H1 (cell line): Measurements from ENCODE around the gene UBAC1. TPM values are rescaled to one million over a fixed set of nuclear protein-coding genes. Genes with fewer than 3 reads are reported as not detected.
A peak's percentile ranks its signal among the peaks of the same experiment; 100 is the strongest.

Experiments used
- CTCF ChIA-PET: fragments of 300-600 bp; sonication (Branson Sonifier 250); formaldehyde crosslinking; loops from one replicate; lab custom pipeline; 2021; ENCODE audit not compliant: partially characterized antibody; lab: Charles Lee
- POLR2A ChIA-PET: fragments of 300-600 bp; sonication (Branson Sonifier 250); formaldehyde crosslinking; loops from one replicate; lab custom pipeline; 2021; ENCODE audit warnings: inconsistent platforms; ENCODE audit not compliant: partially characterized antibody; lab: Charles Lee
- DNase-seq, 2 experiments: peaks; one replicate each; pipeline versions ENCODE4 v3.0.0 to v3.0.0-alpha.2; 2010 to 2022; ENCODE audit warnings: low spot score in 2 of 2, low read depth in 1 of 2, mixed read lengths in 1 of 2
- FAIRE-seq: peaks from 2 replicates; lab custom pipeline; 2011; peaks lifted over from hg19 to GRCh38; lab: Jason Lieb, UNC
- H2AFZ ChIP-seq: 2 replicates; pipeline ENCODE4 v1.8.1; 2012; ENCODE audit warnings: low read length, inconsistent platforms
- H2AK5ac ChIP-seq: 2 replicates; pipeline ENCODE4 v1.6.1; 2013; ENCODE audit warnings: low read depth, low read length
- H2BK120ac ChIP-seq: replicated peaks from 2 replicates; pipeline ENCODE3; 2013; ENCODE audit warnings: low read depth, low read length, inconsistent platforms
- H2BK12ac ChIP-seq: 2 replicates; pipeline ENCODE4 v1.6.1; 2013; ENCODE audit warnings: low read depth, low read length
- H2BK15ac ChIP-seq: 2 replicates; pipeline ENCODE4 v1.6.1; 2013; ENCODE audit warnings: low read length
- H2BK20ac ChIP-seq: 2 replicates; pipeline ENCODE4 v1.6.1; 2013; ENCODE audit warnings: low read length
- H2BK5ac ChIP-seq: 2 replicates; pipeline ENCODE4 v1.6.1; 2013; ENCODE audit warnings: low read depth, low read length
- H3K14ac ChIP-seq: 2 replicates; pipeline ENCODE4 v1.6.1; 2013; ENCODE audit warnings: inconsistent platforms; ENCODE audit not compliant: insufficient read length
- H3K18ac ChIP-seq: 2 replicates; pipeline ENCODE4 v1.6.1; 2013; ENCODE audit warnings: low read length; ENCODE audit errors: extremely low read depth
- H3K23ac ChIP-seq: 2 replicates; pipeline ENCODE4 v1.6.1; 2013; ENCODE audit warnings: inconsistent platforms; ENCODE audit not compliant: insufficient read length
- H3K23me2 ChIP-seq: 2 replicates; pipeline ENCODE4 v1.6.1; 2013; ENCODE audit warnings: low read depth, low read length
- H3K27ac ChIP-seq: 2 replicates; pipeline ENCODE4 v1.6.1; 2011; ENCODE audit warnings: low read depth, low read length, inconsistent platforms
- H3K27me3 ChIP-seq, 4 experiments: replicated peaks in 1 of 4; 1 replicate in 1 of 4; 2 replicates in 3 of 4; pipeline versions ENCODE4 v1.6.1 to v1.8.1; 2011 to 2013; ENCODE audit warnings: low read length in 3 of 4, mild to moderate bottlenecking in 3 of 4, inconsistent platforms in 2 of 4, mixed read lengths in 2 of 4, moderate library complexity in 1 of 4; ENCODE audit not compliant: control insufficient read depth in 3 of 4, insufficient read depth in 3 of 4; ENCODE audit errors: extremely low read depth in 1 of 4
- H3K36me3 ChIP-seq, 4 experiments: 2 replicates each; pipeline versions ENCODE4 v1.6.1 to v1.8.1; 2011 to 2013; ENCODE audit warnings: mild to moderate bottlenecking in 4 of 4, low read length in 3 of 4, moderate library complexity in 2 of 4, control low read depth in 1 of 4, inconsistent platforms in 1 of 4; ENCODE audit not compliant: insufficient read depth in 4 of 4, control insufficient read depth in 2 of 4
- H3K4ac ChIP-seq: replicated peaks from 2 replicates; pipeline ENCODE3; 2013; ENCODE audit warnings: low read length, low read depth, mixed read lengths, inconsistent platforms; ENCODE audit not compliant: insufficient read length
- H3K4me1 ChIP-seq, 4 experiments: replicated peaks in 1 of 4; 1 replicate in 1 of 4; 2 replicates in 3 of 4; pipeline versions ENCODE4 v1.6.1 to v1.8.1; 2011 to 2013; ENCODE audit warnings: low read length in 3 of 4, inconsistent platforms in 2 of 4, mixed read lengths in 1 of 4; ENCODE audit not compliant: insufficient read depth in 4 of 4, control insufficient read depth in 3 of 4
- H3K4me2 ChIP-seq, 2 experiments: 2 replicates each; pipeline versions ENCODE4 v1.6.1 to v1.8.1; 2011 to 2013; ENCODE audit warnings: low read depth in 2 of 2, low read length in 2 of 2, control low read depth in 1 of 2, inconsistent platforms in 1 of 2, mild to moderate bottlenecking in 1 of 2; ENCODE audit not compliant: insufficient read depth in 1 of 2
- H3K4me3 ChIP-seq, 4 experiments: fragments of 200-600, 300-600 bp in 1 of 4; sonication (generic), shearing (Covaris generic), sonication (Bioruptor Twin) in 1 of 4; 2 replicates each; pipeline versions ENCODE4 v1.5.1 to v1.8.1; 2011 to 2016; ENCODE audit warnings: low read length in 4 of 4, low read depth in 3 of 4, control low read depth in 2 of 4, inconsistent platforms in 2 of 4, mild to moderate bottlenecking in 2 of 4, mixed read lengths in 1 of 4, moderate library complexity in 1 of 4; ENCODE audit not compliant: insufficient read depth in 2 of 4; ENCODE audit errors: extremely low read depth in 1 of 4
- H3K56ac ChIP-seq: replicated peaks from 2 replicates; pipeline ENCODE3; 2013; ENCODE audit warnings: low read depth, mild to moderate bottlenecking, mixed read lengths, low read length, inconsistent platforms; ENCODE audit not compliant: insufficient read length
- H3K79me1 ChIP-seq: 2 replicates; pipeline ENCODE4 v1.6.1; 2013; ENCODE audit warnings: low read depth, low read length, control low read depth
- H3K79me2 ChIP-seq, 2 experiments: 2 replicates each; pipeline versions ENCODE4 v1.6.1 to v1.8.1; 2012 to 2013; ENCODE audit warnings: low read length in 2 of 2, mild to moderate bottlenecking in 2 of 2, inconsistent platforms in 1 of 2; ENCODE audit not compliant: insufficient read depth in 2 of 2, control insufficient read depth in 1 of 2
- H3K9ac ChIP-seq, 4 experiments: replicated peaks in 1 of 4; 1 replicate in 1 of 4; 2 replicates in 3 of 4; pipeline versions ENCODE4 v1.6.1 to v1.8.1; 2011 to 2013; ENCODE audit warnings: low read depth in 3 of 4, low read length in 3 of 4, control low read depth in 2 of 4, mild to moderate bottlenecking in 2 of 4, moderate library complexity in 2 of 4, inconsistent platforms in 1 of 4; ENCODE audit errors: extremely low read depth in 1 of 4
- H3K9me3 ChIP-seq, 2 experiments: 2 replicates each; pipeline versions ENCODE4 v1.6.1 to v1.8.1; 2012 to 2013; ENCODE audit warnings: mild to moderate bottlenecking in 2 of 2, moderate library complexity in 2 of 2, control low read depth in 1 of 2, inconsistent platforms in 1 of 2, low read depth in 1 of 2, low read length in 1 of 2, mixed read lengths in 1 of 2; ENCODE audit not compliant: insufficient read depth in 2 of 2
- H4K20me1 ChIP-seq, 2 experiments: replicated peaks in 1 of 2; 2 replicates each; pipeline versions ENCODE3 to v1.8.1; 2011 to 2013; ENCODE audit warnings: inconsistent platforms in 2 of 2, low read length in 2 of 2, mild to moderate bottlenecking in 1 of 2; ENCODE audit not compliant: insufficient read depth in 2 of 2, control insufficient read depth in 1 of 2
- H4K5ac ChIP-seq: 2 replicates; pipeline ENCODE4 v1.6.1; 2013; ENCODE audit warnings: low read length, low read depth, mixed read lengths, inconsistent platforms; ENCODE audit not compliant: insufficient read length
- H4K8ac ChIP-seq: 2 replicates; pipeline ENCODE4 v1.8.0; 2013; ENCODE audit warnings: mild to moderate bottlenecking, moderate library complexity, low read length, inconsistent platforms; ENCODE audit not compliant: insufficient read depth; ENCODE audit errors: extremely low read depth
- H4K91ac ChIP-seq: replicated peaks from 2 replicates; pipeline ENCODE3; 2013; ENCODE audit warnings: low read length, mixed read lengths, inconsistent platforms; ENCODE audit not compliant: insufficient read length
- CBX8 ChIP-seq: fragments of 300-800, 300-1000 bp; sonication (generic); IDR thresholded peaks from 2 replicates; pipeline ENCODE4 v1.7.1; 2016; ENCODE audit warnings: low read depth, low read length, borderline replicate concordance
- E2F6 ChIP-seq: IDR thresholded peaks from 2 replicates; pipeline ENCODE4 v1.6.1; 2012; ENCODE audit warnings: inconsistent platforms
- KDM5A ChIP-seq: fragments of 200-600 bp; IDR thresholded peaks from 2 replicates; pipeline ENCODE4 v1.7.1; 2012; ENCODE audit warnings: mild to moderate bottlenecking, low read length, inconsistent platforms, mixed read lengths
- NRF1 ChIP-seq: IDR thresholded peaks from 2 replicates; pipeline ENCODE4 v1.6.1; 2011; ENCODE audit warnings: mild to moderate bottlenecking, low read depth, low read length, improper control_type of control experiment
- RAD21 ChIP-seq, 2 experiments: IDR thresholded peaks in 1 of 2; conservative IDR thresholded peaks in 1 of 2; 2 replicates each; pipeline ENCODE4 v1.6.1; 2011; ENCODE audit warnings: low read depth in 2 of 2, low read length in 2 of 2, improper control_type of control experiment in 1 of 2, inconsistent platforms in 1 of 2, mild to moderate bottlenecking in 1 of 2, moderate library complexity in 1 of 2
- WGBS, 2 experiments: shearing (Covaris generic) in 1 of 2; methylation state at CpG; one replicate each; pipeline versions ENCODE4 v1.1.6 to v1.1.7; 2013 to 2015; ENCODE audit warnings: low lambda C conversion rate in 2 of 2, mixed read lengths in 2 of 2, inconsistent platforms in 1 of 2, low coverage in 1 of 2, missing lambda C conversion rate in 1 of 2; ENCODE audit not compliant: insufficient replicate concordance in 2 of 2, insufficient coverage in 1 of 2, insufficient read length in 1 of 2; ENCODE audit errors: extremely low coverage in 1 of 2, missing lambda C conversion rate in 1 of 2; 5-methylcytosine and 5-hydroxymethylcytosine counted together
- polyA plus RNA-seq, 7 experiments: library from polyadenylated mRNA; depleted of rRNA in 3 of 7; stranded (reverse) in 5 of 7; unstranded in 2 of 7; fragments of >200 nt in 5 of 7; fragments of 200-250 nt in 2 of 7; gene quantifications; 1 replicate in 5 of 7; 2 replicates in 1 of 7; 4 replicates in 1 of 7; pipeline versions ENCODE4 v1.2.1 to v1.2.3, GENCODE V29; 2011 to 2013; ENCODE audit warnings: missing spikeins in 2 of 7, mixed read lengths in 2 of 7
- total RNA-seq: library from RNA; stranded (reverse); fragmentation: NEBNext Ultra II Directional; extraction: Animal tissue kit (Norgen Biotek cat#: 25700); gene quantifications from 2 replicates; pipeline ENCODE4 v1.2.1, GENCODE V29; 2021

The UBAC1 gene
- total and polyA plus RNA-seq, 2 of the 8 experiments (the other 6 are each of a cell fraction or from before 2014, with no cell fraction given), result 59.3 to 85.2 TPM

DNA sequence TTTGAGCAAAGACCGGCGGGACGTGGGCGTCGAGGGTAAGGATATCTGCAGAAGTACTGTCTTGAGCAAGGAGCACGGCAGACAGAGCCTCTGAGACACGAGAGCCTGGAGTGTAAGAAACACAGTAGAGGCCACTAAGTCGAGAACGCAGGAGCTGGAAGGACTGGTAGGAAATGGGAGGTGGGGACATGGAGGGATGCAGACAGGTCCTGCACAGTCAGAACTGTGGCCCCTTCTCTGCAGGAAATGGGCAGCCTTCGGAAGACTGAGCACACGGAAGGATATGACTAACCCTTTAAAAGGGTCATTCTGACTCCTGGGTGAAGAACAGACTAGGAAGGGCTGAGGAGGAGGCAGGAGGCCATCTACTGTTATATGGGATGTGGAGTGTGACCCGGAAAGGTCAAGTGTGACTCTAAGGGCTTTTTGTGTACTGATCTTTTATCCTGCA lies 52.4 kb downstream of the UBAC1 start:
- H2BK5ac ChIP-seq, result no peak overlapping the region
- H3K4me3 ChIP-seq, result peak overlapping the region; percentile 43 to 78 (median 60); a peak in 3 of 8 replicates

More for the DNA sequence above, 52.4 kb downstream of the UBAC1 start:
- H3K27me3 ChIP-seq, result peaks cover 0 to 4% (median 1%) of the 10 kb centered on the region in 4 experiments; a peak in 3 of 7 replicates
- H4K8ac ChIP-seq, result no peak overlapping the region
- H3K36me3 ChIP-seq, result peaks cover 2 to 20% (median 11%) of the 10 kb centered on the region in 4 experiments; a peak in 6 of 8 replicates
- peaks cover 4 to 12% (median 9%) of the 10 kb centered on the region in 4 experiments for H3K4me1 ChIP-seq
- ChIA-PET CTCF (no interaction called here), POLR2A (interaction anchor here (0.7 to 1.7 kb wide), 2 partner anchors 11 to 12 kb away, joined by 3 to 6 read pairs; no protein-coding TSS in a partner anchor)
- no peak overlapping the region for H3K4ac ChIP-seq
- H3K18ac ChIP-seq, result no peak overlapping the region
- H3K9me3 ChIP-seq, result peaks cover 2 to 7% of the 10 kb centered on the region in 2 experiments; a peak in 3 of 4 replicates
- H4K91ac ChIP-seq, result no peak overlapping the region
- peaks cover 3% of the 10 kb centered on the region for H3K23me2 ChIP-seq
- no peak overlapping the region for H3K14ac ChIP-seq
- H2BK12ac ChIP-seq, result no peak overlapping the region
- TF ChIP-seq CBX8, result no peak
- TF ChIP-seq KDM5A, result no peak
- no peak for TF ChIP-seq RAD21 (IDR thresholded peaks at IDR 0.05 in 1 of 2, conservative IDR thresholded peaks at IDR 0.05 in 1 of 2; ENCODE audit: low read depth in 2 of 2, low read length in 2 of 2)
- no peak for TF ChIP-seq NRF1
- no peak for TF ChIP-seq E2F6
- H2BK15ac ChIP-seq, result no peak overlapping the region
- 90% methylated on average over 12 of the region's 12 CpGs; no CpG with 5 or more reads in 1 of the 2 experiments for WGBS, 2 experiments
- H4K5ac ChIP-seq, result no peak overlapping the region
- peaks cover 9% of the 10 kb centered on the region for H3K79me1 ChIP-seq
- DNase-seq, result no peak
- no peak overlapping the region for H3K56ac ChIP-seq
- no peak overlapping the region for H3K27ac ChIP-seq
- H3K4me2 ChIP-seq, result peak overlapping the region; percentile 82; a peak in 3 of 4 replicates
- 0 out of 2 replicates have a peak overlapping the region, but pooled peaks have one; percentile 28 for H2AK5ac ChIP-seq
- no peak overlapping the region for H2BK120ac ChIP-seq
- H2BK20ac ChIP-seq, result no peak overlapping the region
- H3K9ac ChIP-seq, result no peak overlapping the region
- peaks cover 24 to 38% of the 10 kb centered on the region in 2 experiments for H3K79me2 ChIP-seq
- FAIRE-seq, result no peak
- peaks cover 10 to 20% of the 10 kb centered on the region in 2 experiments for H4K20me1 ChIP-seq
- H3K23ac ChIP-seq, result no peak overlapping the region
- no peak overlapping the region for H2AFZ ChIP-seq
